ENCODE results near the gene EYA2. TPM values are rescaled to one million over a fixed set of nuclear protein-coding genes. Genes with fewer than 3 reads are reported as not detected.

EYA2 gene
- total and polyA plus RNA-seq, 2 of the 4 experiments (the other 2 are of a cell fraction), result 2.3 to 5.4 TPM

DNA sequence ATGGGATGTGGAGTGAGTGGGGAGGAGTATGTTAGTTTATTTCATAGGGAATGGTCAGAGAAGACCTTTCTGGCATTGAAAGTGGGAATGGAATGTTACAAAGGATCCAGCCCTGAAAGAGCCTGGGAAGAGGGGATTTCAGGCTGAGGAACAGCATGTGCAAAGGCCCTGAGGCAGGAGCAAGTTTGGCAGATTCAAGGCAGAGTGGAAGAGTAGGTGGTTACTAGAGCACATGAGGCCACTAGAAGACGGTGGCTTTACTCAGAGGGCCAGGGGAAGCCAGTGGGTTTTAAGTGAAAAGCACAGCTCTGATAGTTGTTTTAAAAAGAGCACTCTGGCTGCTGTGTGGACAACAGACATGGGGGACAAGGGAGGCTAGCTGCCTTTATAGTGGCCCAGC lies 234.7 kb downstream of the EYA2 start (continued):
- TF ChIP-seq, protein P1, sequence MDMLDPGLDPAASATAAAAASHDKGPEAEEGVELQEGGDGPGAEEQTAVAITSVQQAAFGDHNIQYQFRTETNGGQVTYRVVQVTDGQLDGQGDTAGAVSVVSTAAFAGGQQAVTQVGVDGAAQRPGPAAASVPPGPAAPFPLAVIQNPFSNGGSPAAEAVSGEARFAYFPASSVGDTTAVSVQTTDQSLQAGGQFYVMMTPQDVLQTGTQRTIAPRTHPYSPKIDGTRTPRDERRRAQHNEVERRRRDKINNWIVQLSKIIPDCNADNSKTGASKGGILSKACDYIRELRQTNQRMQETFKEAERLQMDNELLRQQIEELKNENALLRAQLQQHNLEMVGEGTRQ (IDR thresholded peaks at IDR 0.05; ENCODE audit: low read depth, low read length), result no peak
- TF ChIP-seq SMC3 (IDR thresholded peaks at IDR 0.05; ENCODE audit: low read depth, low read length) (no peak), BHLHE40 (IDR thresholded peaks at IDR 0.05; ENCODE audit: low read depth, low read length) (no peak), CHD1 (IDR thresholded peaks at IDR 0.05; ENCODE audit: low read depth, low read length) (no peak)

DNA sequence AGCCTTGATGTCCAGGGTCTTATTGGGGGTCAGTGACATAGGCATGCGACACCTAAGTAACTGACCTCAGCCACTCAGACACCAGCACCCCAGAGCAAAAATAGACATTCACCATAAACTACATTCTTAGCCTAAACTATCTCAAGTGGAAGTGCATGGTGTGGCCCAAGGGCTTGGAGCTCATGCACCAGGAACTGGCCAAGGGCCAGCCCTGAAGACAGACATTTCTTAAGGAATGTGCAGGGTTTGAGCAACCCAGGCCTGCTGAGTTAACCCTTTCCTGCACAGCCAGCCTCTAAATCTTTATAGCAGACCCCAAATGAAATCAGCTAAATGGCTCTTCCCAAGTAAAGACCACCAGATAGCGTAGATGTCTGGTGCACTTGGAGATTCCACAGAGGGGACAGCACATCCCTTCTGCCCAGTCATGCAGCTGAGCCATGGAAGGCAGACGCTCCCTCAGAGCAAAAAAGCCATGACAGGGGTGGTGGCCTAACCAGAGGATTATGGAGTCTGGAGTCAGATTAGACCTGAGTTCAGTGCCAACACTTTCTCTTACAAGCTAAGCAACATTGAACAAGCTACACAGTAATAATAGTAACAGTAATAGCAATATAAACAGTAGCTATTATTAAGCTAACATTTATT lies 239.3 kb downstream of the EYA2 start:
- H4K8ac ChIP-seq (ENCODE audit: low read depth in 2 of 2, low read length in 2 of 2), result peak overlapping the region; percentile 32 to 81; a peak in 3 of 4 replicates
- no peak overlapping the region for H3K4me3 ChIP-seq (ENCODE audit: insufficient read depth, low read depth, low read length)
- H2BK15ac ChIP-seq (ENCODE audit: low read depth, low read length), result peak overlapping the region; percentile 89; the same call in 1 of the 3 replicates
- peaks cover 13% of the 10 kb centered on the region for H3K4me1 ChIP-seq (ENCODE audit: control insufficient read depth, insufficient read depth, low read length)
- H3K36me3 ChIP-seq (ENCODE audit: control insufficient read depth, insufficient read depth, low read length), result no peaks in the 10 kb centered on the region
- no peak overlapping the region for H3K9ac ChIP-seq (ENCODE audit: low read depth, low read length)
- peak overlapping the region; percentile 26 for H4K5ac ChIP-seq (ENCODE audit: low read depth, low read length)
- H4K20me1 ChIP-seq (ENCODE audit: insufficient read depth, low read length), result no peaks in the 10 kb centered on the region
- dilution Hi-C loops (cut with HindIII; ENCODE audit: low sequenced_read_pairs, unreplicated experiment) (no loop called here), intact Hi-C loops (cut with micrococcal nuclease) (no loop called here), in situ Hi-C loops (cut with MboI; ENCODE audit: low sequenced_read_pairs) (no loop called here)
- H3K79me1 ChIP-seq (ENCODE audit: low read depth in 1 of 2, low read length in 2 of 2), result peaks cover 0 to 3% of the 10 kb centered on the region in 2 experiments; a peak in 1 of 4 replicates
- peaks cover 18% of the 10 kb centered on the region for H3K9me1 ChIP-seq (ENCODE audit: insufficient read depth, low read length)
- peak overlapping the region; percentile 73 for H2AFZ ChIP-seq (replicated peaks; ENCODE audit: low read length, poor library complexity)
- DNase-seq (peak; percentile 79), ATAC-seq (ENCODE audit: low read depth) (peak; percentile 88)
- peak overlapping the region; percentile 42; the same call in 1 of the 2 replicates for H3K18ac ChIP-seq (ENCODE audit: low read depth, low read length)
- peak overlapping the region; percentile 55 for H3K23ac ChIP-seq (ENCODE audit: low read depth, low read length)
- TF ChIP-seq RCOR1 (IDR thresholded peaks at IDR 0.05; ENCODE audit: insufficient replicate concordance, low read length), result no peak
- TF ChIP-seq FOS (IDR thresholded peaks at IDR 0.05; ENCODE audit: low read depth, low read length), result no peak
- TF ChIP-seq CEBPB (IDR thresholded peaks at IDR 0.05; ENCODE audit: low read depth, low read length), result peak; percentile 84
- TF ChIP-seq BHLHE40 (IDR thresholded peaks at IDR 0.05; ENCODE audit: low read depth, low read length), result no peak
- TF ChIP-seq CHD1 (IDR thresholded peaks at IDR 0.05; ENCODE audit: low read depth, low read length), result no peak
- no peak for TF ChIP-seq POLR2A (IDR thresholded peaks at IDR 0.05; ENCODE audit: low read depth, low read length)
- TF ChIP-seq RFX5 (IDR thresholded peaks at IDR 0.05; ENCODE audit: low read depth, low read length), result no peak
- H3K4ac ChIP-seq (ENCODE audit: low read depth, low read length), result peak overlapping the region; percentile 88
- peak overlapping the region; percentile 83 for H4K91ac ChIP-seq (ENCODE audit: insufficient read depth, low read depth, low read length)
- peak overlapping the region; percentile 92 for H2AK5ac ChIP-seq (ENCODE audit: low read depth, low read length)
- ChIA-PET CTCF (interaction anchor here (1.3 kb wide), 1 partner anchor 250 kb away, joined by 3 read pairs; no protein-coding TSS in a partner anchor), POLR2A (ENCODE audit: unreplicated experiment) (no interaction called here)
- WGBS, 2 experiments (ENCODE audit: extremely low coverage in 2 of 2, insufficient read length in 1 of 2), result no CpG with 5 or more reads among the region's 3 CpGs
- no peak overlapping the region for H3K4me2 ChIP-seq (ENCODE audit: low read depth, low read length)
- no peaks in the 10 kb centered on the region for H3K9me3 ChIP-seq (ENCODE audit: control insufficient read depth, insufficient read depth, low read length)
- H3K27ac ChIP-seq (ENCODE audit: insufficient read depth, low read length), result peak overlapping the region; percentile 41
- peak overlapping the region; percentile 84 for H3K14ac ChIP-seq (replicated peaks; ENCODE audit: low read depth, low read length)
- peak overlapping the region; percentile 19 for H2AK9ac ChIP-seq (replicated peaks; ENCODE audit: low read depth, low read length, poor library complexity)
- H3K56ac ChIP-seq (ENCODE audit: extremely low read depth, insufficient read depth, low read length), result no peak overlapping the region
- peak overlapping the region; percentile 90 for H2BK120ac ChIP-seq (ENCODE audit: low read depth, low read length)
- BruUV-seq (replicated peaks), result no TSS peak
- H2BK20ac ChIP-seq (ENCODE audit: low read depth, low read length), result peak overlapping the region; percentile 89
- no peaks in the 10 kb centered on the region for H3K27me3 ChIP-seq (ENCODE audit: control insufficient read depth, insufficient read depth, low read length)
- peak overlapping the region; percentile 52 for H2BK5ac ChIP-seq (ENCODE audit: low read depth, low read length, poor library complexity, severe bottlenecking)

All from IMR-90 (cell line).